Glomerular endothelial cell (primary cell): ENCODE results near the gene HOXC10. TPM values are rescaled to one million over a fixed set of nuclear protein-coding genes. Genes with fewer than 3 reads are reported as not detected.
A peak's percentile ranks its signal among the peaks of the same experiment; 100 is the strongest.

Source experiments
- DNase-seq: peaks from one replicate; pipeline ENCODE4 v3.0.0-alpha.2; 2011; ENCODE audit warnings: low read depth, low spot score; ENCODE audit errors: extremely low read depth
- total RNA-seq: library from RNA; depleted of rRNA; stranded (reverse); fragments of >200 nt; gene quantifications from 2 replicates; pipeline ENCODE4 v1.2.3, GENCODE V29; 2015

HOXC10 gene
- total RNA-seq, 1 donor from 2014 or later: 6.1 TPM

GRCh38 chr12:54000116-54001114, 15.5 kb downstream of the HOXC10 start, which contains the start of gene HOXC9:
Gene HOXC9, plus strand, starts transcription at chr12:54000161. Its CDS starts 28 bp downstream, at chr12:54000189.
- no peak for DNase-seq

GRCh38 chr12:54001283-54002187, 16.6 kb downstream of the HOXC10 start:
- no peak for DNase-seq

GRCh38 chr12:54002278-54002914, 17.4 kb downstream of the HOXC10 start:
- DNase-seq: no peak

- no peak for DNase-seq
These were observed 18.0 kb downstream of the HOXC10 start for GRCh38 chr12:54002915-54003389.

- DNase-seq: no peak
These were observed 18.7 kb downstream of the HOXC10 start for GRCh38 chr12:54003625-54004024.

- DNase-seq: no peak
These were observed 19.3 kb downstream of the HOXC10 start for GRCh38 chr12:54004063-54004840.

- no peak for DNase-seq
These were observed 20.0 kb downstream of the HOXC10 start for GRCh38 chr12:54004841-54005530.

GRCh38 chr12:54005531-54005852, 20.5 kb downstream of the HOXC10 start:
- no peak for DNase-seq

- peak; percentile 42 for DNase-seq
These were observed 21.1 kb downstream of the HOXC10 start for GRCh38 chr12:54005853-54006558.

GRCh38 chr12:54006559-54007220, 21.7 kb downstream of the HOXC10 start:
- DNase-seq: no peak

- no peak for DNase-seq
These were observed 22.8 kb downstream of the HOXC10 start for GRCh38 chr12:54007538-54008259.

GRCh38 chr12:54008260-54008552, 23.3 kb downstream of the HOXC10 start:
- DNase-seq: no peak

- DNase-seq: no peak
These were observed 24.5 kb downstream of the HOXC10 start for GRCh38 chr12:54009171-54010052.

- DNase-seq: no peak
These were observed 25.4 kb downstream of the HOXC10 start for GRCh38 chr12:54010053-54010971.

- DNase-seq: no peak
These were observed 26.2 kb downstream of the HOXC10 start for GRCh38 chr12:54010972-54011664.
